HG03439 (cell line): ENCODE results near the gene KREMEN1.

ENCODE experiments used
- ATAC-seq: cut with Tn5 transposase; IDR thresholded peaks from one replicate; pipeline ENCODE4 v1.9.1; 2021; ENCODE audit warnings: mild to moderate bottlenecking, moderate library complexity; ENCODE audit not compliant: unreplicated experiment

Gene KREMEN1

DNA sequence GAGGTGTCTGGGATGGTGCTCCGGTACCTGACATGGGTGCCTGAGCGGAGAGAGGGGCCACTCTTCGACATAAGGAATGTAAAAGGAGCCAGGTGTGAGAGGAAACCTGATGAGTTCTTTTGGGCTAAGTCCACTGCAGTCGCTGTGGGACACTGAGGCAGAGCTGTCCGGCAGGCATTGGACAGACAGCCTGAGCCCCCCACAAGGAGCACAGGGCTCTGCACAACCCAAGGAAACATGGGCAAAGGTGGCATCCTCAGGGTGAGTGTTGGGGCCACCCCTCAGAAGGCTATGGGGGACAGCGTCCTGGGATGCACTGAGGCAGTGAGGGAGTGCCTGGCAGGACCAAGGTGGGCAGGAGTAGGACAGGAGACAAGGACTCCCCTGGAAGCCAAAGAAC lies 75.2 kb downstream of the KREMEN1 start:
- no peak for ATAC-seq

DNA sequence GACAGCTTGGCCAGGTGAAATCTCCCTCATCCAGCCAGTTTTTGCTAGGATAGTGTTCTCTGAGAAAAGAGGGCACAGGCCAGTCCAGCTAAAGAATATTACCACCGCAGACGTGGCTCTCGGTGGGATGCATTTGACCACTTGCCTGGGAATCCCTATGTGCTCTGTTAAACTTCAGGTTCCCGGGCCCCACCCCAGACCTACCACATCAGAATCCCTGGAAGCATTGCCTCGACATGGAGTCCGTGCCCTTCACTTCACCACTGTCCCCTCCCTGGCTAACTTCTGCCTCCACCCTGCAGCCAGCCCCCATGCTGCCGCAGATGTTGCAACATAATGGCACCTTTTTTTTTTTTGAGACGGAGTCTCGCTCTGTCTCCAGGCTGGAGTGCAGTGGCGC lies 76.0 kb downstream of the KREMEN1 start:
- ATAC-seq = no peak

DNA sequence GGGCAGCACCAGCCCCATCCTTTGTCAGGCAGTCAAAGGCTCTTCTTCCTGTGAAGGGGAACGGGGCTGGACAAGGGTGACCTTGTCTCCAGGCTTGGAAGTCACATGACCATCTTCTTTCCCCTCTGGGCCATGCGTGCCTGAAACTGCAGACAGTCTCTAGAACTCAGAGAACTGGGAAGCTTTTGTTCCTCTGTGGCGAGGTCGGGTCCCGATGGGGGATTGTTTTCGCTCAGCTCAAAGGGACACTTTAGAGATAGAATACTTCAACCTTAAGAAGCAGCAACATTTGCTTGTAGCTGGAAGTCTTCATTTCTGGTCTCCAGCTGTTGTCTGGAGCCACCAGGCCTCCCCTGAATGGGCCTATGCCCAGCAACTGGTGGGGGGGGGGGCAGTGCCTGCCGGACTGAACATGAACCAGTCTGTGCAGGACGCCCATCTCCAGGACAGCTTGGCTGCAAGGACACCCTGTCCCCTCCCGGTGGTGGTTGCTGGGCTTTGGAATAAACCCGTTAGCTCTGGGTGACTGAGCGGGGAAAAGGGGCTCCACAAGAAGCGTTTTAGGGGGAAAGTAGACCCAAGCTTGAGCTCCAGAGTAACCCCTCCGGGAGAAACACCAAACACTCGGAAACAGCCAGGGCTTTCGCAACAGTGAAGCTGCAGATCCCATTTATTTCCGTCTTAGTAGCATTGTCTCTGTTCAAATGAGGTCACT lies 77.2 kb downstream of the KREMEN1 start:
- ATAC-seq = no peak

DNA sequence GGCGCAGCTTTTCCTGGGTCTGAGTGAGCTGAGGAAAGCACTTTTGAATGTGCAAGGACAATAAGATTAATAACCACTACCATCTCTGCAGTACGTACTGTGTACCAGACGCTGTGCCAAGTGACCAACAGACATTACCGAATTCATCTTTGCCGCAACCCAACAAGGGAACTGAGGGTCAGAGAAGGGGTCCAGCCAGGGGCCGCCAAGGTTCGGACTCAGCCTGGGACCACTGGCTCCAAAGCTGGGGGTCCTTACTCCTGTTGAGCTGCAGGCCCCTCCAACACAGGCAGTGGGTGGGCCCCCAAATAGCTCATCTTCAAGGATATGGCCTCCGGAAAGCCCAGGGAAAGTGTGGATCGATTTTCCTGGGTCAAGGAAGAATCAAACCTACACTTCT lies 77.9 kb downstream of the KREMEN1 start:
- ATAC-seq = no peak

DNA sequence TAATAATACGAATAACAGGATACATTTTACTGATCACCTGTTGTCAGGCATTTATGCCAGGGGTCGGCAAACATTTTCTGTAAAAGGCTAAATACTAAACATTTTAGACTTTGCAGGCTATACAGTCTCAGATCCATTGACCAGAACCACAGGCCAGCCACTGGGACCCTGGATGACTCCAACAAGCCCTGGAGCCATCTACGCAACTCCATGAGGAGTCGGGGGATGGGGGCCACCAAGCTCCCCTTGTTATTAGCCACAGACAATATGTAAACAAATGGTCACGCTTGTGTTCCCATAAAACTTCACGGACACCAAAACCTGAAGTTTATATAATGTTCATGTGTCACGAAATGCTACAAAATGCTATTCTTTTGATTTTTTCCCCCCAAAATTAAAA lies 78.5 kb downstream of the KREMEN1 start:
- ATAC-seq = no peak

DNA sequence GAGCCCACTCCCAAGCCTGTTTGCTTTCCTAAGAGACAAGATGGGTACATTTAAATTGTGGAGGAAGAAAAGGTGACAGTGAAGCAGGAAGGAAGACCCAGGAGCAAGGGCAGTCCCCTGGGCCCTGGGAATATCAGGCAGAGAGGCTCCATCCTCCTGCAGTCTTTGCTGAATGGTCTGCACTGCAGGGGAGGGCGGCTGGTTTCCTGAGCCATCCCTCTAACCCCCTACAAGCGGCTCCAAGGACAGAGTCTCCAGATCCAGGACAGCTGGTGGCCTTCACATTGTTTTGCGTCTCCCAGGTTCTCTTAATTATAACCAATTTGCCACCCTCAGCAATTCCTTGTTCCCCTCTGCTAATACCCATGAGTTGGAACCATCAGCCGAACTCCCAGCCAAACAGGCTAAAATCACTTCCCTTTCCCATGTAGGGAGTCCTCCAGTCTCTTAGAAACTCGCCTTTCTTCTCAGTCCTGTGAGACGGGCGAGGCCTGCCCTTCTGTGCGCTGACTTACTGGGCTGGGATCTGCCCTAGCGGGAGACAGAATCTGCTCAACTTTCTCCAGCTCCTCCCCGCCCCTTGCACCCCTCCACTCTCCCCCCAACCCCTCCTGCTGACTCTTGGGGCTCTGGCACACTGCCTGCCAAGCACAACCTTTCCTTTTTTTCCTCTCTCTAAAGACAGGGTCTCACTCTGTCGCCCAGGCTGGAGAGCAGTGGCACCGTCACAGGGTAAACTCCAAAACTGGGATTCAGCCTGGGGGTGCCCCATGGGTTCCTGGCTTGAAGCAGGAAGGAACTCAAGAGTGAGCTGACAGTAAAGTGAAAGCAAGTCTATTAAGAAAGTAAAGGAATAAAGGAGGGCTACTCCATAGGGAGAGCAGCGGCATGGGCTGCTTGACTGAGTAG lies 79.5 kb downstream of the KREMEN1 start:
- ATAC-seq = no peak

DNA sequence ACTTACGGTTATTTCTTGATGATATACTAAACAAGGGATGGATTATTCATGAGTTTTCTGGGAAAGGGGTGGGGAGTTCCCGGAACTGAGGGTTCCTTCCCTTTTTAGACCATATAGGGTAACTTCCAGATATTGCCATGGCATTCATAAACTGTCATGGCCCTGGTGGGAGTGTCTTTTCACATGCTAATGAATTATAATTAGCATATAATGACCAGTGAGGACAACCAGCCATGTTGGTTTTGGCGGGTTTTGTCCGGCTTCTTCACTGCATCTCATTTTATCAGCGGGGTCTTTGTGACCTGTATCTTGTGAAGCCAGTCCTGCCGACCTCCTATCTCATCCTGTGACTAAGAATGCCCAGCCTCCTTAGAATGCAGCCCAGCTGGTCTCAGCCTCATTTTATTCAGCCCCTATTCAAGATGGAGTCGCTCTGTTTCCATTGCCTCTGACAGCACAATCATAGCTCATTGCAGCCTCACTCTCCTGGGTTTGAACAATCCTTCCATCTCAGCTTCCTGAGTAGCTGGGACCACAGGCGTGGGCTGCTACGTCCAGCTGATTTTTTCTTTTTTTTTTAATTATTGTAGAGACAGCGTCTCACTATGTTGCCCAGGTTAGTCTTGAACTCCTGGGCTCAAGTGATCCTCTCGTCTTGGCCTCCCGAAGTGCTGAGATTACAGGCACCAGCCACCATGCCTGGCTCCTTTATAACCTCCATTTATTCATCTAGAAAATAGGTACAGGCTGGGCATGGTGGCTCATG lies 80.3 kb downstream of the KREMEN1 start:
- no peak for ATAC-seq

DNA sequence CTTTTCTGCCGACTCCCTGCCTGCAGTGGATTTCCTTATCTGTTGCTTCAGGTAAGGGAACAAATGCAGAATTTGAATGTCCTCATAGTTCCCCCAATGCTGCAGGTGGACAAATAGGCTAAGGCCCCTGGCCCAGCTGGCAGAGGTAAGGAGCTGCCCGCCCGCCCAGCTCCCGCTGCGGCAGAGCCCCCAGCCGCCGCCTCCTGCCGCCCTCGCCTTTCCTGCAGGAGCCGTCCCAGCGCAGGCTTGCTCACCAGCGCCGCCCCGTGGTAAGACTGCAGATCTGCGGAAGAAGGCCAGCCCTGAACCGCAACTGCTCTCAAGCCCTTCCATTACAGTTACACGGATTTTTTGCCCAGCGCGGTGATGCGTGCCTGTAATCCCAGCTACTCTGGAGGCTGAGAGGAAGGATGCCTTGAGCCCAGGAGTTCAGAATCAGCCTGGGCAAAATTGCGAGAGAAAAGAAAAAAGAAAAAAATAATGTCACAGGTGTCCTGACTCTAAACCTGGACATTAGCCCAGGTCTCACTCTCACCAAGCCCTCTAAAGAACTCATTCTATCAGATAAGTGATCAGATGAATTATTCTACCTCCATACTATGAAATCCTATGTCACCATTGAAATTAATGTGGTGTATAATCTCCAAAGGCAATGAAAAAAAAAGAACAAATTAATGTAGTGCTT lies 81.7 kb downstream of the KREMEN1 start:
- no peak for ATAC-seq

DNA sequence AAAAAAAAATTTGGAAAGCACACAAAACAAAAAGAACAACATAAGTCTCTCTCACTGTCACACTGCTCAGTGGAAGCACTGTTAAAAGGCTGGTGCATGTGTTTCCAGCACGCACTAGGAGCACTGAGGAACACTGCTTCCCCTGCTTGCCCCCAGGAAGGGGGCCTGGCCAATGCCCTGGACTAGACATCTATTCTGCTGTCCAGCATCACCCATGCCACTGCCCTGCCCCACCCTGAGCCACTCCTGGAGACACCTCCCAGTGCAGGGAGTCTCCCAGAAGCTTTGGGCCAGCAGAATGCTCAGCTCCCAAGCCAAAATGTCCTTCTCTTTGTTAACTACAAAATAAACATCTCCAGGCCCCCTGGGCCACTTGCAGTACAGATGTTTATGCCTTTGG lies 83.1 kb downstream of the KREMEN1 start:
- ATAC-seq = no peak

DNA sequence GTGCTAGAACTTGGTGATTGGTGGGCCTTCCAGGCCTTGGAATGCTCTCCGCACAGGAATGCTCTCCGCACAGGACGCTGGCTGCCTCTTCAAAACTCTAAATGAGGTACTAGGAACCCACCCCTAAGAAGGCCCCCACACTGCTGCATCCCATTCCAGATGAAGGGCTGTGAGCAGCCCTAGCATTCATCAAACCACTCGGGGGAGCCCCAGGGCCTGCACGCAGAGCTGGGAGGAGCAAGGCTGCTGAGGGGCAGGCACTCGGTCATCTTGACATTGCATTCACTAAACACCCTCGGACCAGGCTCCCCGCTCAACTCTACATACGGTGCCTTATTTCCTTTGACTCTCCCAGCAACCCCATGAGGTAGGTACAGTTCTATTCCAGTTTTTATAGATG lies 83.7 kb downstream of the KREMEN1 start:
- no peak for ATAC-seq

DNA sequence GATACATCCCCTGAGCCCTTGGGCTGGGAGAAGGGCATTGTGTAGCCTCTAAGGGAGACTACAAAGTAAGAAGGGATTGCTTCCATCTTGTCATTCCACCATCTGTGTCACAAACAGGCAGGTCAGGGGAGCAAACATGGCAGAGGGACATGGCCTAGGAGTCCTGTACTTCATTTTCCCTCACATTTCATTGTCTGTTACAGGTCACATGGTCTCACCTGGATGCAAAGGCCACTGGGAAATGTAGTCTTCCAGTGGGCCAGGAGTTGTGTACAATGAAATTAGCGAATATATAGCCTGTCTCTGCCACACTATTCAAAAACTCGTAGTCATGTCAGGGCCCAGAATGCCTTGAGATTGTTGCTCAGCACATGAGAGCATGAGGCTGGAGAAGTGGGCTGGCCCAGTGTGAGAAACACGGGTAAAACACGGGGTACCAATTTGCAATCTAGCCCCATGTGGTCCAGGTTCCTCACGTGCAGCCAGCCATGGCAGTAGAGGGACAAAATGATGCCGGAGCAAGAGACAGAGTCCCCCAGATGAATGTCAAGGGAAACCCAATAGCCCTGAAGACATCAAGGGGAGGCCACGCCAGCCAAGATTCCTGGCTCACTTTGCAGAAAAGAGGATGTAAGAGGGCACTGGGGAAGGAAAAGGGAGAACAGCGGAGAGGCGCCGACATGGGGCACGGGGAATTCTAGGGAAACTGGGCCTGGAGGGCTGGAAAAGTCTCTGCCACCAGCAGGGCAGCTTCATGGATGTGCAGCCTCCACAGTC lies 85.1 kb downstream of the KREMEN1 start:
- no peak for ATAC-seq

DNA sequence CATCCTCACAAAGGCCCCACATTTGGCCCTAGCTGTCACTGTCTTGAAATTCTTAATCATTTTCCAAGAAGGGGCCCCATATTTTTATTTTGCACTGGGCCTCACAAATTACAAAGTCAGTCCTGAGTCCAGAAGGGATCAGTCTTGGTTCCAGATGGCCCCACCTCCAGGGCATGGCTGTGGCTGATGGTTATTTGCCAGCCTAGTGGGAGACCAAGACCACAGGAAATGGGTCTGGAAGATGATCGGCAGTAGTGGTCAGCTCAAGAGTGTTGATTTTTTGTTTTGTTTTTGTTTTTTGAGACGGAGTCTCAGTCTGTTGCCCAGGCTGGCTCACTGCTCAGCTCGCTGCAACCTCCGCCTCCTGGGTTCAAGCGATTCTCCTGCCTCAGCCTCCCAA lies 85.7 kb downstream of the KREMEN1 start:
- ATAC-seq = no peak

DNA sequence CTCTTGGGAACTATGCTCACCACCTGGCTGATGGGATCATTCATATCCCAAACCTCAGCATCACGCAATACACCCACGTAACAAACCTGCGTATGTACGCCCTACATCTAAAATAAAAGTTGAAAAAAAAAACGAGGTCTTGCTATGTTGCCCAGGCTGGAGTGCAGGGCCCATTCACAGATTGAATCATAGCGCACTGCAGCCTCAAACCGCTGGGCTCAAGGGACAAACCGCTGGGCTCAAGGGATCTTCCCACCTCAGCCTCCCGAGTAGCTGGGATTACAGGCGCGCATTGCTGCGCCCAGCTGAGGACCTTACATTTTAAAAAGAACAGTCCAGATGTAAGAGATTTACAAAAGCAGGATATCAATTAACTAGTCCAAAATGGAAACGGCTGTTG lies 91.0 kb downstream of the KREMEN1 start:
- no peak for ATAC-seq

DNA sequence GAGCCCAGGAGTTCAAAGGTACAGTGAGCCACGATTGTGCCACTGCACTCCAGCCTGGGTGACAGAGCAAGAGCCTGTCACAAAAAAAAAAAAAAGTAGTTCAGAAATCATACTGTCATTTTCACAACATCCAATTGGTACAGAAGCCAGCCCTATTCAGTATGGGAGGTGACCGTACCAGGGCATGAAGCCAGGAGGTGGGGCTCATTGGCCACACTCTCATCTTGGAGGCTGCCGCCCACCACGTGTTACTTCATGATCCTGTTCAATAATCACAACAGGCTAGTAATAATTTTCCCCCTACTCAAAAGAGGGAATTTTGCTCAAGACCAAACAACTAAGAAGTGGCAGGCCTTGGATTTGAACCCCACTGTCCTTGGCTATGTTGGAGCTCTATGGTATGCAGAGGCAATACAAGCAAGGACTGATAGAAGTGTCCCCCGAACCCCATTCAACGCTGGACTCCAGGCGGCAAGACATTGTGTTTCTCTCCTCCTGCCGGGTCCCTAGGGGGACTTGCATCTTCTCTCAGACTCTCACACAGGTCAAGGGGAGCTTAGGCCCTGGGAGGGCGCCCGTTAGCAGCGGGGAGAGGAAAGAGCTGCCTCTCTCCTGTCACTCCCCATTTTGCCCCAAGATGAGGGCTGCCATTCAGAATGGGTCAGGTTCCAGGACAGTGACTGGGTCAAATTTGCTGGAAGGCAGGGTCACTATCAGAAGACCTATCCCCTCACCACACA lies 92.7 kb downstream of the KREMEN1 start:
- ATAC-seq = no peak

DNA sequence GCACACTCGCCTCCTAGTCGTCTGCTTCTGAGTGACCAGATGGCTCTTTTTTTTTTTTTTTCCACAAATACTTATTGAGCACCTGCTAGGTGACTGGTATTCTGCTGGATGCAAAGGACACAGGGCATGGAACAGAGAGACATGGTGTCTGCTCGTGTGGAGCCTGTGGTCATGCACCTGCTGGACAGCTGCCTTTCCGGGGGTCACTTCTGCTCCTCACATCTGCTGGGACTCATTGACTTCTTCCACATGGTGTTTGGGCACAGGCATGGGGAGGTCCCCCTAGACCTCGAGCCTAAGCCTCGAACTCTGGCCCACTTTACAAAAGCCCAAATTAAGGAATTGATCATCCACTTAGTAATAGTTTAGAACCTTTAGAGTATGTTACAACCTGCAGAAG lies 93.3 kb downstream of the KREMEN1 start:
- no peak for ATAC-seq

DNA sequence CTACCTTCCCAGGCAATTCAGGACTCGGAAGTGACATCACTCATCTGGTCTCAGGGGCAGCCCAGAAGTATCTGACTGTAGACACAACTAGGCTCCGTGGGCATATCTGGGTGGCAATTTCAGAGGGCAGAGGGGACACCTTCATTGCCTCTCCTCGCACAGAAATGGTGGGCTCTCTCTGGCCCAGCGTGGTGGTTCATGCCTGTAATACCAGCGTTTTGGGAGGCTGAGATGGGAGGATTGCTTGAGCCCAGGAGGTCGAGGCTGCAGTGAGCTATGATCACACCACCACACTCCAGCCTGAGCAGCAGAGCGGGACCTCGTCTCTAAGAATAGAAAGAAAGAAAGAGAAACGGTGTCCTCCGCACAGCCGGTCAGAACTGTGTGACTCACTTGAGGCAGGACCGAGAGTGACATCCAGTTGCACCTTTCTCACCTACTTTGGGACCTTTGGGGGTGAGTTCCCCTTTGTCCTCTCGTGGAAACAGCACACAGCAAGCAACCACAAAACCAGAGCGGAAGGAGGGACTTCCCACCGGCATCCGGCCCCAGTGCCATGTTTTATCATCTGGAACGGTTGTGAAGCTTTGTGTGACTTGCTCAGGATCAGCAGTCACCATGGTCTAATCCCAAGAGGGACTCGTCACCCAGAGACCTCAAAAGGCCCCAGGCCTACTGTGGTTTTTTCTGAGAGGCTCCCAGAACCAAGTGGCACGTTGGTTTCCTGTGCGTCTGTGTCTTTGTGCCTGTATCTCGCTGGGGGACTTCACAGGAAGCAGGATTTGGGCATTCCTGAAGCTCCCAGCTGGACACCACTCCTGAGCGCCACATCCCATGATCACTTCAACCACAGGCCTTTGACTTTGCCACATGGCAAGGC lies 94.4 kb downstream of the KREMEN1 start:
- ATAC-seq = peak; percentile 89

DNA sequence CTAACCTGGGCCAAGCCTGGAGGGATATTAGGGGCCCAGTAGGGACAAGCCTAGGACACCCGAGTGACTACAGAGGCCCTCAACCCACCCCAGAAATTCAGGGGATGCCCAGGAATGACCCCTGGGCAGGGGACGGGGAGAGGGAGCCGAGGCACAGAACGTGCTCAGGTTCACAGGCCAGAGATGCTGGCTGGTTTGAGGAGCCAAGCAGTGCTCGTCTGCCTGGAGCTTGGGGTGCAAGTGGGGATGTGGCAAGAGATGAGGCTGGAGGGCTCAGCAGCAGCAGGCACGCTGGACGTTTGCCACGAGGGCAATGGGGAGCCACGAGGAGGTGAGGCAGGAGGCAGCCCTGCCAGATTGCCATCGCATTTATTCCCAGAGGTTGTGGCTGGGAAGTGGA lies 98.9 kb downstream of the KREMEN1 start:
- ATAC-seq = no peak

DNA sequence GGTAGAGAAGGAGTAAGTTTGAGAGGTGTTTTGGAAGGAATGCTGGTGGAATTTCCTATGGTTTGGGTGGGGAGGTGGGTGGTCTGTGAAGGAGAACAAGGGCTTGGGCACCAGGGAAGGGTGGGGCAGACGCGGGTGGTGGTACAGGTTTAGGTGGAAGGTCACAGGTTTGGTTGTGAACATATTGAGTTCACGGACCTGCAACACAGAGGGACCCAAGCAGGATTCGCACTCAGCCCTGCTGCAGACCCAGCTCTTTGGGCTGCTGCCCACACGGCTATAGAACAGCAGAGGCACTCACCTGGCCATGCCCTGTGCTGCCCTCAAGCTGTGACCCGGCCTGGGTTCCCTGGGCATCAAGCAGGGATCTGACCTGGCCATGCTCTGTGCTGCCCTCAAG lies 99.4 kb downstream of the KREMEN1 start:
- no peak for ATAC-seq
